Measurements from ENCODE around the gene SV2A.
"Not testable (repeated sequence)": the region's sequence is repeated elsewhere in the genome, so short reads cannot be mapped to it uniquely, and the experiment has no call there.

SV2A gene, protein sequence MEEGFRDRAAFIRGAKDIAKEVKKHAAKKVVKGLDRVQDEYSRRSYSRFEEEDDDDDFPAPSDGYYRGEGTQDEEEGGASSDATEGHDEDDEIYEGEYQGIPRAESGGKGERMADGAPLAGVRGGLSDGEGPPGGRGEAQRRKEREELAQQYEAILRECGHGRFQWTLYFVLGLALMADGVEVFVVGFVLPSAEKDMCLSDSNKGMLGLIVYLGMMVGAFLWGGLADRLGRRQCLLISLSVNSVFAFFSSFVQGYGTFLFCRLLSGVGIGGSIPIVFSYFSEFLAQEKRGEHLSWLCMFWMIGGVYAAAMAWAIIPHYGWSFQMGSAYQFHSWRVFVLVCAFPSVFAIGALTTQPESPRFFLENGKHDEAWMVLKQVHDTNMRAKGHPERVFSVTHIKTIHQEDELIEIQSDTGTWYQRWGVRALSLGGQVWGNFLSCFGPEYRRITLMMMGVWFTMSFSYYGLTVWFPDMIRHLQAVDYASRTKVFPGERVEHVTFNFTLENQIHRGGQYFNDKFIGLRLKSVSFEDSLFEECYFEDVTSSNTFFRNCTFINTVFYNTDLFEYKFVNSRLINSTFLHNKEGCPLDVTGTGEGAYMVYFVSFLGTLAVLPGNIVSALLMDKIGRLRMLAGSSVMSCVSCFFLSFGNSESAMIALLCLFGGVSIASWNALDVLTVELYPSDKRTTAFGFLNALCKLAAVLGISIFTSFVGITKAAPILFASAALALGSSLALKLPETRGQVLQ

DNA sequence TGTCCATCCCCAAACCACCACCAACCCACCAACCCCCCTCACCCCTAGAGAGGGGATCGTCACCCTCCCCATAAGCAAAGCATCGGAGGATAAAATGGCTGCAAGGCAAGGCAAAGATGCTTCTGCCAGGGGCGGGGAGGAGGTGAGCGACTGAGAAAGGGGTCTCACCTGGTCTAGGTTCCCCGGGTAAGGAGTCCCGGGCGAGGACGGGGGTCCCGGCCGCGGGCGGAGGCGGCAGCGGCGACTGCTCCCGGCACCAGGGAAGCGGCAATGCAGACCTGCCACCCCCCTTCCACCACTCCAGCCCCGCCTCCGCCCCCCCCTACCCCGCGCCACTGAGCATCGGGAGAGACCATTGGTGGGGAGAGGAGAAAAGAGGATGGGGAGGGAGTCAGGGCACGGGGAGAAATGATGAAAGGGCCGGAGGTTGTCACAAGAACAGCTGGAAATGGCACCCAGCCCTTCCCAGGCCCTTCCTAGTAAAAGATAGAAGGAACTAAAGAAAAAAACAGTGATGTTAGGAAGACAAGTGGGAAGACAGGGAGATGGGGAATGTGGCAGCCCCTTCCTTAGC, at the start of gene SV2A:
TSS of gene SV2A (minus strand) at position 274 of the 574 bp plus-strand sequence. CDS start 4,004 bp downstream, outside the sequence.
- peak in 2 of 3 experiments; percentile 21 to 46 for DNase-seq (ENCODE audit: low read depth in 3 of 3)

DNA sequence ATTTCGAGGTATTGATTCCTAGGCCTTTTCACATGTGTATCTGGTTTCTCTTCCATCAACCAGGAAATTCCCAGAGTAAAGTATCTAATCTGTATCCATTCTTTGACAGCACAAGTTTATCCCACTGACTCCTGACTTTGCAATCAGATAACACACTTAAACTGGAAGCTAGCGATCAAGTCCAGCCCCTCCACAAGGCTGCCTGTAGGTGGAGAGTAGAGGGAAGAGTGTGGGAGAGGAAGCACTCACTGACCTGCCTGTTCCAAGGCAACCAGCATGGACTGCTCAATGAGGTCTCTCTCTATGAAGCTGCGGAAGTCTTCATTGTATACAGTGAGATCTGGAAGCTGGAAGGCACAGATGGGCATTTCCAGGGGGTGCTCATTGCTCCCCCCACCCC, 49.4 kb upstream of the SV2A start:
- DNase-seq (ENCODE audit: low read depth in 3 of 3), result no peak

DNA sequence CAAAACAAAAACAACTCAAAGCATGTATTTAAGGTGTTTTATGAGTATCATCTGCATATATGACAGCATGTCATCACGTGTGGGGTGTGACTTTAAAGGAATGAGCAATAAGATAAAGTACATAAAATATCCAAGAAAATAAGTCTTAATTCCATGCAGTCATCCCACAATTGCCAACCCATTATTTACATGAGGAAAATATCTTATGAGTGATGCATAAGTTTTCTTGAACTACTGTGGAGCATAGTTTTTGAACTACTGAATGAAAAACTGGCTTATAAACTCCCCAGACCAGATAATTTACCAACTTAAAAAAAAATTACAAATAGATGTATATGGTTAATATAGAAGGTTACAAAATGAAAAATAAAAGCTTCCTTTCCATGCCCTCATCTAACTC, 48.8 kb upstream of the SV2A start:
- DNase-seq (ENCODE audit: low read depth in 3 of 3), result no peak

DNA sequence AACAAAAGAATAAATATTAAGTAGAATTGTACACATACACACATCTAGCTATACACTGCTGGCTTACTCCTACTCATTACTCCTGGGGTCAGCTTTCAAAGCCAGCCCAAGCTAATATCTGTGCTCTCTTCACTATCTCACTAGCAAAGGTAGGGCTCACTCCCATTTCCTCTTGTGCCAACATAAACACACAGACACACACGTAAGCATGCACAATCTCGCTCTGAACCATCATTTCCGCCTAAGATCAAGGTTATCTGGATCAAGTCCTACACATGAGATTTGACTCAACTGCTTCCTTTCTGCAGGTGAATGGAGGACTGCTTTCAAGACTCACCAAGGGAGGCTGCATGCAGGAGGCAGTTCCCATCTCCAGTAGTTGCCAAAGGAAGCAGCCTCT, 47.8 kb upstream of the SV2A start:
- no peak for DNase-seq (ENCODE audit: low read depth in 3 of 3)

DNA sequence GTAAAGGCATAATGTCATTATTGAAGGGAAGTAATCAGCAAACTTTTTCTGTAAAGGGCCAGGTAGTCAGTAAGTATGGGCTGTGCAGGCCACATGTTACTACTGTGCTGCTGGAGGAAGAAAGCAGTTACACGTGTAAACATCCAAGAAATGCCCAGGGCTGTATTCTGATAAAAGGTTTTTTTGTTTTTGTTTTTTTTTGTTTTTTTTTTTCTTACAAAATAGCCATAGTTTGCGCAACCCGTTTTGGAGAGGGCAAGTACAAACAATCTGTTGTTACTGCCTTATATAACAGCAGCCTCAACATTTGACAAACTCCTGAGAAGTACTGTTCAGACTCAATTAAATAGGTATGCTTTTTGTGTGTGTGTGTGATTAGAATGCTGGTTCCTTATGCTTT, 45.7 kb upstream of the SV2A start:
- no peak for DNase-seq (ENCODE audit: low read depth in 3 of 3)

DNA sequence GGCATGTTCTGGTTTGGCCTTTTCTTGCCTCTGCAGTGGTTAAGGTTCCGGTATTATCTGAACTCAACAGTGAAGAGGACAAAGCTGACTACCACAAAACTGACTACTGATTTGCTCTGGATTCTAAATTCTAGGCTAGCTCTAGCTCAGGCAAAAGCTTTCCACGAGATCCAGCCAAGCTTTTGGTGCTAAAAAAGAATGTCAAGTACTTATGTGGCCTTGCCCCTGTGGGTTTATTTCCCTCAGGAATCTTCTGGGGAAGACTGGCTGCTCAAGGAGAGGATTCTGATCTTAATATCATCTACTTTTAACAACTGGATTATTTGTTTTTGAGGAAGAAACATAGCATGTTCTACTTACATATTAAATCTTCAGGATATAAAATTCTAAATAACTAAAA, 45.1 kb upstream of the SV2A start:
- DNase-seq (ENCODE audit: low read depth in 3 of 3), result no peak

DNA sequence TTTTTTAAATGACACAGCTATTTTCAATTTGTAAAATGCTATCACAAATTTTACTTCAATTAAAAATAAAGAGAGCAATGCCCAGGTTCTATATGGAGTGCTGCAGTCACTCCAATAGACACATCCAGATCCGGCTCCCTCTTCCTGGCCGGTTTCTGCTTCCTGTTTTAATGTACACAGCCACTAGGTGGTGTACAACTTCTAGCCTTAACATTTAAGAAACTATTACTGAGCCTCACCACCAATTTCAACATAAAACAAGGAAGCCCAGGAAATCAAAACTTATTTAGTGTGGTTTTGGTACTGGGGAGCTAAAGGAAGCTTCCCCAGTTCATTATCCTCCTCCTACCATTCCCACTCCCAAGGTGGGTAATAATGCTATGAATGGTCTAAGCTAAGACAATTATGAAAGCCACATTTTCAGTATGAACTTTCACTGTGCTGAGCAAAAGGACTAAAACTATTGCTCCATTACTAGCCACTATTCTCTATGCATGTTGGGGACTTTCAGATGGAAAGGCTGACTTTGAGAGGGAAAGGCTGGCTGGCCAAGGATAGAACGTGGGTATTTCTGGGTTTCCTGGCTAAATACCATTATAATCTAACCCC, 44.5 kb upstream of the SV2A start:
- peak in 2 of 3 experiments; percentile 12 to 14 for DNase-seq (ENCODE audit: low read depth in 3 of 3)

DNA sequence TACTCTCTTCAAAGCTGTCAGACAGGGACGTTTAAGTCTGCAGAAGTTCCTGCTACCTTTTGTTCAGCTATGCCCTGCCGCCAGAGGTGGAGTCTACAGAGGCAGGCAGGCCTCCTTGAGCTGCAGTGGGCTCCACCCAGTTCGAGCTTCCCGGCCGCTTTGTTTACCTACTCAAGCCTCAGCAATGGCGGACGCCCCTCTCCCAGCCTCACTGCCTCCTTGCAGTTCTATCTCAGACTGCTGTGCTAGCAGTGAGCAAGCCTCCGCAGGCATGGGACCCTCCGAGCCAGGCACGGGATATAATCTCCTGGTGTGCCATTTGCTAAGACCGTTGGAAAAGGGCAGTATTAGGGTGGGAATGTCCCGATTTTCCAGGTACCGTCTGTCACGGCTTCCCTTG, 39.9 kb upstream of the SV2A start:
- DNase-seq (ENCODE audit: low read depth in 3 of 3), result not testable (repeated sequence)

DNA sequence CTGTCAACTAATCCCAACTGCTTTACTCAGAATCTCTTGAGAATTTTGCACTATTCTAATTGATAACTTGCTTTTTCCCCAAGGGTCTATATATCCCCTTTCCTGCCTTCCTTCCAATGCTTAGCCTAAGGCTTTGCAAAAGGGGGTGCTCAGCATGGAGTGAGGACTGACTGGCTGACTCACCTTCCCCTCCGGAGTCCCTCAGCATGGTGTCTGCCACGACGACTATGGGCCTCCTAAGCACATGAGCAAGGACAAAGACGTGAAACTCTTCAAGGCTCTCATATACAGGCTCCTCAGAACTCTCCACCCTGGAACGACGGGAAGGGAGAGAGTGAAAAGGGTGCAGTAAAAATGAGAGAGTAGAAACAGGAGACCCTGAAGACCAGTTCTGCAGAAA, 32.3 kb upstream of the SV2A start:
- DNase-seq (ENCODE audit: low read depth in 3 of 3), result no peak

DNA sequence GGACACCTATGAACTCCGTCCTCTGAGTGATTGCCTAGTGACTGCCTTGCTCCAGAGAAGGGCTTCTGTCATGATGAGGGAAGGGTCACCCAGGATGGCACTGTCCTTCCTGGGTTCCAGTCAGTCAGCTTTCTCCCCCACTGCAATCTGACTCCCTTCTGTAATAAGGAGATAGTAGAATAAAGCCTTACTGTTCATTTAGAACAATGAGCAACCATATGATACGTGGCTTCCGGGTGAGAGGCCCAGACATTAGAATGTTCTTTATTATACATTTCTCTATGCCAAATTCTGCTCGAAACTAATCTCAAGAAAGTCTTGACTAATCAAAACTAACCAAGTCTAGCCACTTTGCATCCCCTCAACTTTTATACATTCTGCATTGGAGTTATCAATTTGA, 27.6 kb upstream of the SV2A start:
- no peak for DNase-seq (ENCODE audit: low read depth in 3 of 3)

DNA sequence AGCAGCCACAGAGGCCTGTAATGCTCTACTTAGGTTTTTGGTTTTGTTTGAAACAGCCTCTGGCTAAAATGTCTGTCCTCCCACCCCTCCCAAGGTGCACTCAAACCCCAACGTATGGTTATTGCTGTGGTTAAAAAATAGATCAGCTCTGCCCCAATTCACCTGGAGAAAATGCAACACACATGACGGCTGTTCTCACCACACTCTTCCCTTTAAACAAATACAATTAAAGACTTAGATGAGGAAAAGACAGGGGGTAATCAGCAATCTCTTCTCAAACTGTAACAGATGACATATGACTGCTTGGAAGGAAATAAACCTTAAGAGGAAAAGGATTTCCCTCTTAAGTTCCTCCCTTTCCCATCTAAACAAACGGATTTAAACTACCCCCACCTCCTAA, 25.2 kb upstream of the SV2A start:
- no peak for DNase-seq (ENCODE audit: low read depth in 3 of 3)

DNA sequence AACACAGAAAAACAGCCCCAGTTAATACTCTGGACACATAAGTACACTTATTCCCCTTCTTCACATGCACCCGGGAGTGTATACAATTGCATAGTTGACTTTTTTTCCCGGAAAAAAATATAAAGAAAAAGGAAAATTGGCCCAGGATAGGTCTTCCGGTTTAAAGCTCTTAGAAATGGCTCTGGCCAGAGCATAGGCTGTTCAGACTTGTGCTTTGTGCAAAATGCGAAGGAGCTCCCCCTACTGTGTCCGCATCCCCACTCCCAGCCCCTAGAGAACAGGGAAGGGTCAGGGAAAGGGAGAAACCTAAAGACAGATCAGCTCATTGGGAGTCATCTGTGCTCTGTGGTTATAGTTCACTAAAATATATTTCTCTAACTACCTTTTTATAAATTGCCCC, 24.6 kb upstream of the SV2A start:
- no peak for DNase-seq (ENCODE audit: low read depth in 3 of 3)

DNA sequence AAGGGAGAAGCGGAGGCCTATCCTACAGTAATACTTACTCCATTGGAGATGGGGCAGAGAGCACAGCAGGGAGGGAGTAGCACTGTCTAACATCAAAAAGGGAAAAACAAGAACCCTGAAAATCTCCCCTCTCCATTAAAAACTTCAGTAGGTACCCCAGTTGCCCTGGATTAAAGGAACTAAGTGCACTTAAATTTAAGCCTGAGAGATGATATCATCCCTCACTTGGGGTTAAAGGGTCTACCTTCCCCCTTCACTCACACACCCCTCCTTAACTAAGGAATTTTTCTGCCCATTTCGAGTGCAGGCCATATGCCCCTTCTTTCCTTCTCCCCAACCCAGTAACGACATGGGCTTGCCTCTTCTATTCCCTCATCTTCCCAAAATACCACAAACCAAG, 22.8 kb upstream of the SV2A start:
- no peak for DNase-seq (ENCODE audit: low read depth in 3 of 3)

DNA sequence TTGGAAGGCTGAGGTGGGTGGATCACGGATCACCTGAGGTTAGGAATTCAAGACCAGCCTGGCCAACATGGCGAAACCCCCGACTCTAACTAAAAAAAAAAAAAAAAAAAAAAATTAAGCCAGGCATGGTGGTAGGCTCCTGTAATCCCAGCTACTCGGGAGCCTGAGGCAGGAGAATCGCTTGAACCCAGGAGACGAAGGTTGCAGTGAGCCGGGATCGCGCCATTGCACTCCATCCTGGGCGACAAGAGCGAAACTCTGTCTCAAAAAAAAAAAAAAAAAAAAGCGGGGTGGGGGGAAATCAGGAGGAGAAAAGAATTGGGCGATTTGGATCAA, 21.0 kb upstream of the SV2A start:
- DNase-seq (ENCODE audit: low read depth in 3 of 3), result not testable (repeated sequence)

DNA sequence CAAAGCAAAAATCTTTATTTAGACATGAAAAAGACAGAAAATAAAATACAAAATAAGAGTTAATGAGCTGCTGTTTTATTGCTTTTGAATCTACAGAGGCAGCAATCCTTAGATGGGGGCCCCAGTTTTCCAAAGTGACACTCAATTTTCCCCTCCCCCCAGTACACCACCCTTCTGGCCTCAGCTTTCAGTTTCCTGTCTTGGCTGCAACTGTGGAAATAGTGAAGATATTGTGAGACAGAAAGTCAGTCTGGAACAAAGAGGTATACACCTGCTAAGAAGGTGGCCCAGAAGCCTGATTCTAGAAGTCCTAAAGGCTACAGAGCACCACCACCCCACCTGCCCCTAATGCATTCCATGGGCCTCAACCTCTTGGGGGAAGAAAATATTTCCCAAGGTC, 20.1 kb upstream of the SV2A start:
- no peak for DNase-seq (ENCODE audit: low read depth in 3 of 3)

DNA sequence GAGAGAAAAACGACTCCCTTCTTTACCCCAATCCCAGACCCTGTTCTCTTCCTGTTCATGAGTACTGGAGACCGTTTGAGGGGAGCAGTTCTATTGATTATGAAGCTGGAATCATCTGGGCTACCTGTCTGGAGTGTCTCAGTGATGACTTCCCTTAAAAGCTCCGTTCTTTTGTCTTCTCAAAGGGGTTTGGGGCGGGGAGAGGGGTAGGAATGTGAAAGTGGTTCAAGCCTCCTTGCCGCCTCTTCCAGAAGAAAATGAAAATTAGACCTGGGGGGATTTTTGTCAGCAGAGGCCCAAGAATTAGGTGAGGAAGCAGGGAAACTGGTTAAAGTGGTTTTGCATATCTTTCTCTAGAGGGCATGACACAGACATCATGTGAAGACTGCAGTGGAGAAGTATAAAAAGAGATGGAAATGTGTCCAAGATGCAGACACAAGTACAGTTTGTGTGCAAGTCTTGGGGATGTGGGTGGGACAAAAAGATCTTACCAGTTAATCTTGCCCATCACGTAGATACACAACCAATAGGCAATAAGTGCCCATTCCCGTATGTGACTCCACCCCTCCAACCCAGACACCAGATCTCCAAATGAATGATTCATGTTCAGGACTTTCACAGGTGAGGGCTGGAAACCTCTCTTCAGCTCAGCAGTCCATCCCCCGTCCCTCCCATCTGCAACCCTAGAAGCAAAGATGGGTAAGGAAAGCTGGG, 19.5 kb upstream of the SV2A start:
- DNase-seq (ENCODE audit: low read depth in 3 of 3), result no peak

DNA sequence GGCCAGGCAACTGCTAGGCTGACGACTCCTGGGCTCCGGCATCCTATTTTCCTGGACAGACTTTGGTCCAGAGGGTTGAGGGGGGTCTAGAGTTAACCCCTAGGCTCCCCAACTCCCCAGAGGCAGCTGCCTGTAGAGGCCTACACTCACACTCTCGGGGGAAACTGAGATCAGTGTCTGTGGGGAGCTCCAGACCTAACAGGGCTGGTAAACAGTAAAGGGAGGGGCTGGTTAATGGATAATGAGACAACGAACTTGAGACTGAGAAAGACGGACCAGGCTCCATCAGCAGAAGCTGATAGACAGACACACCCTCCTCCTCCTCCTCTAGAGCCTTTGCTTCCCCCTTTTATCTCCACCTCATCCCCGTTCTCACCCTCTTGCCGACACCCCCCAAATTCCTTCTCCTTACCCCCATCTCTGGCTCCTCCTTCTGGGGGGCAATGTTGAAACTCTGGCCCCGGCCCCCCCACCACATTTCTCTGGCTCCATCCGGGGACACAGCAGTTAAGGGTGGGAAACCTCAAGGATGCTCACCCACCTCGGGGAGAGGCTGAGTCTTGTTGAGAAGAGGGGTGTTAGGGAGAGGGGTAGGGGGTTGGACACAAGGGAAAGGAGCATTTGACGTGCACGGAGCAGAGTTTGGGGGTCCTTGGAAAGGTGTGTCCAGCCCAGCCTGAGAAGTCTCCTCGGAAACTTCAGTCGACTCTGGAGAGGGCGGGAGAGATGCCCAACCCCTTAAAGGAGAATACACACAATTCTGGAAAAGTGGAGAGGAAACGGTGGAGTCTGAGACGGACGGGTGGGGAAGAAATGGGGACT, 18.7 kb upstream of the SV2A start, which contains the start of gene MTMR11:
TSS of gene MTMR11 (minus strand) at position 710 of the 822 bp plus-strand sequence. CDS start at position 478, 232 bp downstream.
- no peak for DNase-seq (ENCODE audit: low read depth in 3 of 3)

DNA sequence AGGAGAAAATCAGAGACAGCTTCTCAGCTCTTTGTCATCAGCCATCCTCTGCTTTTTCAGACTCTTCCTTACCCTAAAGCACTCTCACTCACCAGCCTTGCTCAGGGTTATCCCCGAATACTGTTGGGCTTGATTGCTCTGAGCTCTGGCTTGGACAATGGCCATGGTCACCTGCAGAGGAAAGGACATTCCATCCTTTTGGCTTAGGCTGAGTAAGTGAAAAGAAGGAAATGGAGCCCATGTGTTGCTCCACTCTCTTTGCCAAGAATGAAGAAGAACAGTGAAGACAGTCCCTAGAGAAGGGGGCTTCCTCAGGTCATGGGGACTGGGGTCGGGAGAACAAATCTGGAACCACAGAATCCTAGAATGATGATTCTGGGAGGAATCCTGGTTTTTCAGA, 16.7 kb upstream of the SV2A start:
- no peak for DNase-seq (ENCODE audit: low read depth in 3 of 3)

DNA sequence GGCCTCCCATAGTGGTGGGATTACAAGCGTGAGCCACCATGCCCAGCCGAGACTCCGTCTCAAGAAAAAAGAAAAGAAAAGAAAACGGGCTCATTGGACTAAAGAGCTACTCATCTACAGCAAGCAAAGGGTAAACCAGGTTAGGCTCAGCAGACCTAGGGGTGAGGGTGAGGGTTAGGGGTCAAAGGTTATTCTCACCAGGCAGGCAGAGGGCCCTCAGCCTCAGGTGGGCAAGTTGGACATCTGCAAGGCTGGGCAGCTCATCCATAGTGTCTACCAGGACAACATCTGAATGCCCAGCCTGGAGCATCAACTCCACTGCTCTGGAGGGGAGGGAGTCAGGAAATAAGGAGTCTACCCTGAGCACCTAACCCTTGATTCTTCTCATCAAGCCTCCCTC, 15.6 kb upstream of the SV2A start:
- DNase-seq (ENCODE audit: low read depth in 3 of 3), result no peak

DNA sequence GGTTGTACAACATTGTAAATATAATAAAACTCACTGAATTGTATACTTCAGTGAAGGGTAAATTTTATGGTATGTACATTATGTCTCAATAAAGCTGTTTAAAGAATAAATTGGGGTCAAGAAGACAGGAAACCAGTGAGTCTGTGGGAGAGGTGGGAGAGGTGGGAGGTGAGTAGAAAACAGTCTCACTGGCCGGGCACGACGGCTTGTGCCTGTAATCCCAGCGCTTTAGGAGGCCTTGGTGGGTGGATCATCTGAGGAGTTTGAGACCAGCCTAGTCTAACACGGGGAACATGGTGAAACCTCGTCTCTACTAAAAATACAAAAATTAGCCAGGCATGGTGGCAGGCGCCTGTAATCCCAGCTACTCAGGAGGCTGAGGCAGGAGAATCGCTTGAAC, 14.8 kb upstream of the SV2A start:
- no peak for DNase-seq (ENCODE audit: low read depth in 3 of 3)

DNA sequence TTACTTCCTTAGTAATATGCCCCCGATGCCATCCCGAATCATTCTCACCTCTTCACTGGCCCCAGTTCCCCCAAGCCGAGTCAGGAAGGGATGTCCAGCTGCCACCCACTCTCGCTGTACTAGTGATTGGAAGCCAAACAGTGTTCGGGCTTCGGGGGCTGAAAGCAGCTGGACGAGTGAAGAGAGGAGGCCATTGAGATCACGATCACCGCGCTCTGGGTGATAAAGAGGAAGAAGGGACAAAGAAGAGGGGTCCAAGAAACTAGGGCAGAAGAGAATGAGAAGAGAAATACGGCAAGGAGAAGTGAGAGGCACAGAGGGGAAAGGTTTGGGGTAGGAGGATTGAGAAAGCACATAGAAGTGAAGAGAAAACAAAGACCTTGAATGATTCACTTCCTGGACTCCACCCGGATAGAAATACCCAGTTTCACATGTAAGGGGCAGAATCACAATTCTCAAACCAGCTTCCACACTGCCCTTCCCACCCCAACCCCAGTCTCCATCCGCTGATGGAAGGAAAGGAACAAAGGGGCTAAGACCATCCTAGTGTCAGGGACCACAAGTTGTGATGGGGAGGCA, 13.7 kb upstream of the SV2A start:
- no peak for DNase-seq (ENCODE audit: low read depth in 3 of 3)

Data from stimulated activated CD4-positive, alpha-beta T cell treated with anti-CD3 and anti-CD28 coated beads, TNF-alpha, amount 100 ng/mL, for 24 hours (primary cell).